ENCODE measurements around the gene SDR42E1. TPM values are rescaled to one million over a fixed set of nuclear protein-coding genes. Genes with fewer than 3 reads are reported as not detected.

The SDR42E1 gene
- total and polyA plus RNA-seq, 2 of the 13 experiments (the other 11 are each of a cell fraction or from before 2014, with no cell fraction given), result 0.01 to 0.13 TPM

- no peak for TF ChIP-seq ZBTB40 (IDR thresholded peaks at IDR 0.05)
- TF ChIP-seq ZBTB40 (CRISPR knock-in tag; IDR thresholded peaks at IDR 0.05), result peak; percentile 27; the same call in 1 of the 2 replicates
- TF ChIP-seq IKZF1 (IDR thresholded peaks at IDR 0.05), result no peak
- TF ChIP-seq ZNF710 (CRISPR knock-in tag; IDR thresholded peaks at IDR 0.05; ENCODE audit: borderline replicate concordance), result no peak
- peak; percentile 37; the same call in 1 of the 2 replicates for TF ChIP-seq GATAD1 (CRISPR knock-in tag; IDR thresholded peaks at IDR 0.05)
- no peak for TF ChIP-seq TEF (CRISPR knock-in tag; IDR thresholded peaks at IDR 0.05)
- TF ChIP-seq TEAD3 (CRISPR knock-in tag; optimal IDR thresholded peaks at IDR 0.05; ENCODE audit: borderline replicate concordance), result peak; percentile 86
- TF ChIP-seq ZNF691 (CRISPR knock-in tag; IDR thresholded peaks at IDR 0.05; ENCODE audit: borderline replicate concordance, low read depth), result peak; percentile 73; the same call in 1 of the 2 replicates
- TF ChIP-seq THYN1 (CRISPR knock-in tag; IDR thresholded peaks at IDR 0.05; ENCODE audit: borderline replicate concordance, low read depth), result 0 out of 2 replicates have a peak, but pooled peaks have one; percentile 66
- TF ChIP-seq PLSCR1 (CRISPR knock-in tag; IDR thresholded peaks at IDR 0.05; ENCODE audit: borderline replicate concordance), result no peak
- TF ChIP-seq ZMYM2 (CRISPR knock-in tag; IDR thresholded peaks at IDR 0.05), result no peak
- no peak for TF ChIP-seq ZNF576 (CRISPR knock-in tag; IDR thresholded peaks at IDR 0.05)
- no peak for TF ChIP-seq TBX3 (IDR thresholded peaks at IDR 0.05; ENCODE audit: borderline replicate concordance)
- TF ChIP-seq SP1 (IDR thresholded peaks at IDR 0.05), result no peak
- TF ChIP-seq SP1 (CRISPR knock-in tag; IDR thresholded peaks at IDR 0.05), result no peak
- no peak for TF ChIP-seq ZNF496 (CRISPR knock-in tag; IDR thresholded peaks at IDR 0.05; ENCODE audit: insufficient replicate concordance)
Observed at GRCh38 chr16:82034981-82035612, 23.8 kb upstream of the SDR42E1 start, which contains the start of gene HSD17B2 (continued).
